GM12892 (cell line): Measurements from ENCODE around the gene ST3GAL3.

Experiments
- POLR2A ChIP-seq: IDR thresholded peaks from 2 replicates; pipeline ENCODE4 v1.6.1; 2011; ENCODE audit warnings: low read depth, low read length, control low read depth
- TAF1 ChIP-seq: IDR thresholded peaks from 2 replicates; pipeline ENCODE4 v1.6.1; 2011; ENCODE audit warnings: low read depth, mild to moderate bottlenecking, control low read depth, low read length, borderline replicate concordance

GRCh38 chr1:43937179-43937865 is 230.0 kb downstream of the ST3GAL3 start:
- TF ChIP-seq POLR2A (no peak), TAF1 (no peak)
